IPS-11a (cell line): Measurements from ENCODE around the gene PHTF2.

Source experiments
- H3K4me3 ChIP-seq: one replicate; pipeline ENCODE4 v1.5.1; 2013; ENCODE audit warnings: low read depth, low read length, control low read depth

PHTF2 gene

GRCh38 chr7:77918676-77919075, 120.1 kb downstream of the PHTF2 start:
- H3K4me3 ChIP-seq = no peak overlapping the region

- no peak overlapping the region for H3K4me3 ChIP-seq
Measured at GRCh38 chr7:77923419-77923818, 124.8 kb downstream of the PHTF2 start.

- no peak overlapping the region for H3K4me3 ChIP-seq
Measured at GRCh38 chr7:77930496-77930895, 131.9 kb downstream of the PHTF2 start.

- no peak overlapping the region for H3K4me3 ChIP-seq
Measured at GRCh38 chr7:77931841-77932240, 133.3 kb downstream of the PHTF2 start.

GRCh38 chr7:77933394-77933793, 134.8 kb downstream of the PHTF2 start:
- no peak overlapping the region for H3K4me3 ChIP-seq

- no peak overlapping the region for H3K4me3 ChIP-seq
Measured at GRCh38 chr7:77935652-77936348, 137.2 kb downstream of the PHTF2 start.

GRCh38 chr7:77940647-77941046, 142.1 kb downstream of the PHTF2 start:
- no peak overlapping the region for H3K4me3 ChIP-seq

GRCh38 chr7:77942431-77942830, 143.9 kb downstream of the PHTF2 start:
- no peak overlapping the region for H3K4me3 ChIP-seq

GRCh38 chr7:77944183-77945182, 145.9 kb downstream of the PHTF2 start:
- no peak overlapping the region for H3K4me3 ChIP-seq

GRCh38 chr7:77950548-77950947, 152.0 kb downstream of the PHTF2 start:
- H3K4me3 ChIP-seq = no peak overlapping the region

GRCh38 chr7:77954773-77955555, 156.4 kb downstream of the PHTF2 start:
- H3K4me3 ChIP-seq = no peak overlapping the region

- H3K4me3 ChIP-seq = no peak overlapping the region
Measured at GRCh38 chr7:77958436-77958835, 159.9 kb downstream of the PHTF2 start.

- H3K4me3 ChIP-seq = no peak overlapping the region
Measured at GRCh38 chr7:77959080-77959479, 160.5 kb downstream of the PHTF2 start.

GRCh38 chr7:77960336-77960735, 161.8 kb downstream of the PHTF2 start:
- no peak overlapping the region for H3K4me3 ChIP-seq

- H3K4me3 ChIP-seq = no peak overlapping the region
Measured at GRCh38 chr7:77967429-77967828, 168.9 kb downstream of the PHTF2 start.

- H3K4me3 ChIP-seq = no peak overlapping the region
Measured at GRCh38 chr7:77971726-77972125, 173.2 kb downstream of the PHTF2 start.

GRCh38 chr7:77975672-77976480, 177.3 kb downstream of the PHTF2 start:
- no peak overlapping the region for H3K4me3 ChIP-seq

GRCh38 chr7:77979219-77979618, 180.6 kb downstream of the PHTF2 start:
- H3K4me3 ChIP-seq = no peak overlapping the region

- H3K4me3 ChIP-seq = no peak overlapping the region
Measured at GRCh38 chr7:77980087-77980713, 181.6 kb downstream of the PHTF2 start.
